Measurements from ENCODE around the gene TXK.

DNA sequence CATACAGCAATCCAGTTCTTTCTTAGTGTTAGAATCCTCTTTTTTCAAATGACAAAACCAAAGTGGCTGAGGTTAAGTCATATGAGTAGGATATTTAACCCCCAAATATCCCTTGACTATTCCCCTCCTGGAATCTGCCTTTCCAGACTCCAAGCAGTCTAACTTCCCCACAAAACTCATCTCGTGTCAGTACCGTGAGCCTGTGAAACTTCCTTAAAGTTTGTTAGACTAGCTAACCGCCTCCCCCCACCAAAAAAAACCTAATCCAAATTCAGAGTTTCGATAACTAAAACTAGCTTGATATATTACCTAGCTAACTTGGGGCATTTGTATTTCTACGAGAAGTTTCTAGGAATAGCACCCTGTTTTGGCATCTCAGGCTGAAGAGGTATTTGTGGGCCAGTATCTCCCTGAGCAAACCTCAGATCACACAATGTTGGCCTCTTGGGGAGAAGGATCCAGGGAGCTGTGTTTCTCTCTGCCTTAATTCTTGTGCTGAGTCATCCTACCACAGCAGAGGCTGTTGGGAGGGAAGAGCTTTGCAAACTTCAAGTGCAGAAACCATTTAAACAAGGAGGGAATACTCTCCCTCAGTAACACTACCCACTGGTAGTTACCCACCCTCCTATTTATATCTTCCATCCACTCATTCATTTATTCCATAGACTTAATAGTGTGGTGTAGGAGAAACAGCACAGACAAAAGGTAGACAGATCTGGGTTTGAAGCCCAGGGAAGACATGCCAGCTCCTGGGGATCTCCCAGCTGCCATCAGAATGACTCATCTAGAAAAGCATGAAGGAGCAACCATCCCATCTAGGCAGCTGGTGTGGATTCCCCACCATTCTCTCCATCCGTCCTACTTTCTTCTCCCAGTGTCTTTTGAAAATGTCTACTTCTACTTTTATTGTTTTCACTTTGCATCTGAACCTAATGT, 39.3 kb upstream of the TXK start:
- TF ChIP-seq, protein P1, sequence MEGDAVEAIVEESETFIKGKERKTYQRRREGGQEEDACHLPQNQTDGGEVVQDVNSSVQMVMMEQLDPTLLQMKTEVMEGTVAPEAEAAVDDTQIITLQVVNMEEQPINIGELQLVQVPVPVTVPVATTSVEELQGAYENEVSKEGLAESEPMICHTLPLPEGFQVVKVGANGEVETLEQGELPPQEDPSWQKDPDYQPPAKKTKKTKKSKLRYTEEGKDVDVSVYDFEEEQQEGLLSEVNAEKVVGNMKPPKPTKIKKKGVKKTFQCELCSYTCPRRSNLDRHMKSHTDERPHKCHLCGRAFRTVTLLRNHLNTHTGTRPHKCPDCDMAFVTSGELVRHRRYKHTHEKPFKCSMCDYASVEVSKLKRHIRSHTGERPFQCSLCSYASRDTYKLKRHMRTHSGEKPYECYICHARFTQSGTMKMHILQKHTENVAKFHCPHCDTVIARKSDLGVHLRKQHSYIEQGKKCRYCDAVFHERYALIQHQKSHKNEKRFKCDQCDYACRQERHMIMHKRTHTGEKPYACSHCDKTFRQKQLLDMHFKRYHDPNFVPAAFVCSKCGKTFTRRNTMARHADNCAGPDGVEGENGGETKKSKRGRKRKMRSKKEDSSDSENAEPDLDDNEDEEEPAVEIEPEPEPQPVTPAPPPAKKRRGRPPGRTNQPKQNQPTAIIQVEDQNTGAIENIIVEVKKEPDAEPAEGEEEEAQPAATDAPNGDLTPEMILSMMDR (IDR thresholded peaks at IDR 0.05), result no peak
- TF ChIP-seq POLR2AphosphoS5 (IDR thresholded peaks at IDR 0.05) (no peak), POLR2A (IDR thresholded peaks at IDR 0.05) (no peak), EP300 (IDR thresholded peaks at IDR 0.05) (no peak)
